B cell (primary cell): Measurements from ENCODE around the gene SOX3.

Experiments
- EZH2 ChIP-seq: IDR thresholded peaks from 2 replicates; pipeline ENCODE4 v1.6.1; 2012; ENCODE audit warnings: borderline replicate concordance, low read depth, mild to moderate bottlenecking, moderate library complexity, low read length; ENCODE audit not compliant: insufficient read depth, poor library complexity, severe bottlenecking
- TF ChIP-seq, protein P1 (sequence below): fragments of 200-600 bp; IDR thresholded peaks from one replicate; pipeline ENCODE4 v1.8.0; 2022; ENCODE audit warnings: antibody characterized with exemption, mild to moderate bottlenecking

- TF ChIP-seq, protein P1, sequence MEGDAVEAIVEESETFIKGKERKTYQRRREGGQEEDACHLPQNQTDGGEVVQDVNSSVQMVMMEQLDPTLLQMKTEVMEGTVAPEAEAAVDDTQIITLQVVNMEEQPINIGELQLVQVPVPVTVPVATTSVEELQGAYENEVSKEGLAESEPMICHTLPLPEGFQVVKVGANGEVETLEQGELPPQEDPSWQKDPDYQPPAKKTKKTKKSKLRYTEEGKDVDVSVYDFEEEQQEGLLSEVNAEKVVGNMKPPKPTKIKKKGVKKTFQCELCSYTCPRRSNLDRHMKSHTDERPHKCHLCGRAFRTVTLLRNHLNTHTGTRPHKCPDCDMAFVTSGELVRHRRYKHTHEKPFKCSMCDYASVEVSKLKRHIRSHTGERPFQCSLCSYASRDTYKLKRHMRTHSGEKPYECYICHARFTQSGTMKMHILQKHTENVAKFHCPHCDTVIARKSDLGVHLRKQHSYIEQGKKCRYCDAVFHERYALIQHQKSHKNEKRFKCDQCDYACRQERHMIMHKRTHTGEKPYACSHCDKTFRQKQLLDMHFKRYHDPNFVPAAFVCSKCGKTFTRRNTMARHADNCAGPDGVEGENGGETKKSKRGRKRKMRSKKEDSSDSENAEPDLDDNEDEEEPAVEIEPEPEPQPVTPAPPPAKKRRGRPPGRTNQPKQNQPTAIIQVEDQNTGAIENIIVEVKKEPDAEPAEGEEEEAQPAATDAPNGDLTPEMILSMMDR, result no peak
- TF ChIP-seq EZH2, result no peak
Observed at GRCh38 chrX:140467211-140467610, 37.7 kb downstream of the SOX3 start.
